DOHH2 (cell line): Measurements from ENCODE around the gene COQ10A.

ENCODE experiments used
- H3F3A ChIP-seq: fragments of 200-600 bp; sonication (generic), shearing (Covaris generic); 2 replicates; pipeline ENCODE4 v1.6.0; 2016; ENCODE audit warnings: antibody characterized with exemption, mild to moderate bottlenecking; ENCODE audit not compliant: control insufficient read depth, insufficient read depth
- H3K27ac ChIP-seq: fragments of 200-600 bp; sonication (generic); 2 replicates; pipeline ENCODE4 v1.5.1; 2014; ENCODE audit warnings: low read depth, mild to moderate bottlenecking, low read length, moderate library complexity
- H3K27me3 ChIP-seq: fragments of 200-600 bp; sonication (generic); 2 replicates; pipeline ENCODE4 v1.6.1; 2014; ENCODE audit warnings: mild to moderate bottlenecking, low read length, mixed read lengths; ENCODE audit not compliant: control insufficient read depth
- H3K36me3 ChIP-seq: fragments of 200-600 bp; sonication (generic); 2 replicates; pipeline ENCODE4 v1.6.1; 2014; ENCODE audit warnings: mild to moderate bottlenecking, low read length, moderate library complexity, mixed read lengths; ENCODE audit not compliant: control insufficient read depth
- H3K4me1 ChIP-seq: fragments of 200-600 bp; sonication (generic); 2 replicates; pipeline ENCODE4 v1.6.1; 2014; ENCODE audit warnings: mild to moderate bottlenecking, low read length, mixed read lengths; ENCODE audit not compliant: control insufficient read depth
- H3K4me2 ChIP-seq: fragments of 200-600 bp; sonication (generic); 2 replicates; pipeline ENCODE4 v1.6.0; 2014; ENCODE audit warnings: mild to moderate bottlenecking, low read length, moderate library complexity
- H3K4me3 ChIP-seq: fragments of 200-600 bp; sonication (generic); 2 replicates; pipeline ENCODE4 v1.5.1; 2014; ENCODE audit warnings: mild to moderate bottlenecking, low read length, mixed read lengths
- H3K79me2 ChIP-seq: fragments of 200-600 bp; sonication (generic); 2 replicates; pipeline ENCODE4 v1.6.1; 2014; ENCODE audit warnings: mild to moderate bottlenecking, low read length, mixed read lengths; ENCODE audit not compliant: control insufficient read depth
- H3K9me2 ChIP-seq: fragments of 200-600 bp; sonication (generic); replicated peaks from 2 replicates; pipeline ENCODE4 v1.6.1; 2014; ENCODE audit warnings: mild to moderate bottlenecking, low read length, mixed read lengths; ENCODE audit not compliant: control insufficient read depth
- H3K9me3 ChIP-seq: fragments of 200-600 bp; sonication (generic); 2 replicates; pipeline ENCODE4 v1.6.1; 2014; ENCODE audit warnings: antibody characterized with exemption, low read length, mixed read lengths; ENCODE audit not compliant: control insufficient read depth, insufficient read depth
- H4K20me1 ChIP-seq: fragments of 200-600 bp; sonication (generic); 2 replicates; pipeline ENCODE4 v1.6.0; 2014; ENCODE audit warnings: low read depth, mild to moderate bottlenecking, antibody characterized with exemption, low read length, moderate library complexity; ENCODE audit not compliant: control insufficient read depth, insufficient read depth
- EZH2phosphoT487 ChIP-seq: fragments of 200-600 bp; sonication (generic); IDR thresholded peaks from 2 replicates; pipeline ENCODE4 v1.6.1; 2017; ENCODE audit warnings: borderline replicate concordance, mild to moderate bottlenecking, antibody characterized with exemption, low read length, moderate library complexity, mixed read lengths
- TF ChIP-seq, protein P1 (sequence below): fragments of 200-600 bp; sonication (generic); IDR thresholded peaks from one replicate; pipeline ENCODE4 v1.5.1; 2014; ENCODE audit warnings: antibody characterized with exemption, mild to moderate bottlenecking, low read depth, low read length; ENCODE audit not compliant: poor library complexity, severe bottlenecking

Gene COQ10A

DNA sequence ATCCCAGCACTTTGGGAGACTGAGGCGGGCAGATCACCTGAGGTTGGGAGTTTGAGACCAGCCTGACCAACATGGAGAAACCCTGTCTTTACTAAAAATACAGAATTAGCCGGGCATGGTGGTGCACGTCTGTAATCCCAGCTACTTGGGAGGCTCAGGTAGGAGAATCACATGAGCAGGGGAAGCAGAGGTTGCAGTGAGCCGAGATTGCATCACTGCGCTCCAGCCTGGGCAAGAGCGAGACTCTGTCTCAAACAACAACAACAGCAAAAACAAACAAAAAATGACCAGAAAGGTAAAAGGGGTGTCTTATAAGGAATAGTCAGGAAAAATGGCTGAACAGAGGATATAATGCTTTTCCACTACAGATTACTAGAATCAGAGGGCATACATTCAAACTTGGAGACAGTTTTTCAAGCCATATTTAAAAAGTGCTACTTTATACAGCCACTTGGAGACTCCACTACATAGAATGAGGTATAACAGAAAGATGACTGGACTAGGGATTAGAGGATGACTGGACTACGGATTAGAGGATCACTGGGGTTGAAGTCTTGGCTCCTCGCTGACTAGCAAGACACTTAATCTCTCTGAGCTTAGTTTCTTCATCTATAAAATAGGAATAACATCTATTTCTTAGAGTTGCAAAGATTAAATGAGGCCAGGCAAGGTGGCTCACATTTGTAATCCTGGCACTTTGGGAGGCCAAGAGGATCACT lies 38.3 kb downstream of the COQ10A start:
- no peak overlapping the region for H3K27ac ChIP-seq

GRCh38 chr12:56307221-56307965 lies 40.7 kb downstream of the COQ10A start:
- Histone ChIP-seq H3K27me3 (no peaks in the 10 kb centered on the region), H3K4me3 (no peak overlapping the region), H4K20me1 (no peaks in the 10 kb centered on the region), H3K4me1 (peaks cover 9% of the 10 kb centered on the region), H3K9me3 (no peaks in the 10 kb centered on the region), H3K79me2 (peaks cover 4% of the 10 kb centered on the region), H3K36me3 (peaks cover 51% of the 10 kb centered on the region), H3K4me2 (no peak overlapping the region), H3K9me2 (no peaks in the 10 kb centered on the region), H3F3A (peaks cover 3% of the 10 kb centered on the region; the same call in 1 of the 2 replicates), H3K27ac (no peak overlapping the region)
- TF ChIP-seq EZH2phosphoT487 = no peak
- TF ChIP-seq, protein P1, sequence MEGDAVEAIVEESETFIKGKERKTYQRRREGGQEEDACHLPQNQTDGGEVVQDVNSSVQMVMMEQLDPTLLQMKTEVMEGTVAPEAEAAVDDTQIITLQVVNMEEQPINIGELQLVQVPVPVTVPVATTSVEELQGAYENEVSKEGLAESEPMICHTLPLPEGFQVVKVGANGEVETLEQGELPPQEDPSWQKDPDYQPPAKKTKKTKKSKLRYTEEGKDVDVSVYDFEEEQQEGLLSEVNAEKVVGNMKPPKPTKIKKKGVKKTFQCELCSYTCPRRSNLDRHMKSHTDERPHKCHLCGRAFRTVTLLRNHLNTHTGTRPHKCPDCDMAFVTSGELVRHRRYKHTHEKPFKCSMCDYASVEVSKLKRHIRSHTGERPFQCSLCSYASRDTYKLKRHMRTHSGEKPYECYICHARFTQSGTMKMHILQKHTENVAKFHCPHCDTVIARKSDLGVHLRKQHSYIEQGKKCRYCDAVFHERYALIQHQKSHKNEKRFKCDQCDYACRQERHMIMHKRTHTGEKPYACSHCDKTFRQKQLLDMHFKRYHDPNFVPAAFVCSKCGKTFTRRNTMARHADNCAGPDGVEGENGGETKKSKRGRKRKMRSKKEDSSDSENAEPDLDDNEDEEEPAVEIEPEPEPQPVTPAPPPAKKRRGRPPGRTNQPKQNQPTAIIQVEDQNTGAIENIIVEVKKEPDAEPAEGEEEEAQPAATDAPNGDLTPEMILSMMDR = no peak

More for the DNA sequence above, 38.3 kb downstream of the COQ10A start:
- Histone ChIP-seq H3F3A (peaks cover 8% of the 10 kb centered on the region; the same call in 1 of the 2 replicates), H3K4me1 (peaks cover 29% of the 10 kb centered on the region), H3K4me3 (no peak overlapping the region), H3K36me3 (peaks cover 48% of the 10 kb centered on the region), H3K4me2 (no peak overlapping the region), H3K79me2 (peaks cover 22% of the 10 kb centered on the region), H4K20me1 (no peaks in the 10 kb centered on the region), H3K9me2 (no peaks in the 10 kb centered on the region), H3K27me3 (no peaks in the 10 kb centered on the region), H3K9me3 (no peaks in the 10 kb centered on the region)
- TF ChIP-seq, protein P1 = no peak
- TF ChIP-seq EZH2phosphoT487 = no peak

DNA sequence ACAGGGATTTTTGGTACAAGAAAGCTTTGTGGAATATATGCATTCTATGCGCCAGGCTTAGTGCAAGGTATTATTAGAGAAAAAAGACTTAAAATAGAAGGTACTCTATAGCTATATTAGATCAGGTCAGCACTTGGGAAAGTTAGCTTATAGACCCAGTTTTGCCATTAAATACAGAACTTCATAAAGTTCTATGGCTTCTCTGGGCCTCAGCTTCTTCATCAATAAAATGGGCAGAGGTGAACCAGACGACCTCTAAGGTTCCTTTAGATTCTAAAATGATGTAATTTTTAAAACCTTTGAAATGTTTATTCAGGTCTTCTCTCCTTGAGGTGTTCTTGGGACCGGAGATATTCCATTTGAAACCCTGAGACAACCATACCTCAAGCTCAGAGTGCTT lies 42.0 kb downstream of the COQ10A start:
- no peaks in the 10 kb centered on the region for H3K27me3 ChIP-seq
- no peaks in the 10 kb centered on the region for H3K9me2 ChIP-seq
- H3K4me2 ChIP-seq = no peak overlapping the region
- TF ChIP-seq EZH2phosphoT487 = no peak
- TF ChIP-seq, protein P1 = no peak
- peaks cover 3% of the 10 kb centered on the region; the same call in 1 of the 2 replicates for H3F3A ChIP-seq
- H4K20me1 ChIP-seq = no peaks in the 10 kb centered on the region
- H3K79me2 ChIP-seq = peaks cover 6% of the 10 kb centered on the region
- H3K4me1 ChIP-seq = no peaks in the 10 kb centered on the region
- H3K27ac ChIP-seq = no peak overlapping the region
- H3K36me3 ChIP-seq = peaks cover 47% of the 10 kb centered on the region
- H3K9me3 ChIP-seq = no peaks in the 10 kb centered on the region
- H3K4me3 ChIP-seq = no peak overlapping the region
